HG02885 (cell line): ENCODE data around the gene INTS11.
"Not testable (repeated sequence)": the region's sequence is repeated elsewhere in the genome, so short reads cannot be mapped to it uniquely, and the experiment has no call there.

Experiments
- ATAC-seq: cut with Tn5 transposase; IDR thresholded peaks from one replicate; pipeline ENCODE4 v1.9.1; 2021; ENCODE audit warnings: mild to moderate bottlenecking; ENCODE audit not compliant: unreplicated experiment, poor library complexity

The INTS11 gene

GRCh38 chr1:1324524-1325287, at the start of gene INTS11, which contains the start of gene CPTP:
Gene INTS11, minus strand, starts transcription at chr1:1324660. Its CDS starts 52 bp downstream, at chr1:1324608.
Gene CPTP, plus strand, starts transcription at chr1:1324802. Its CDS starts 2,109 bp downstream, at chr1:1326911.
- ATAC-seq, result peak; percentile 79

- no peak for ATAC-seq
Observed at GRCh38 chr1:1373815-1374588, 49.5 kb upstream of the INTS11 start.

GRCh38 chr1:1373051-1373814, 48.8 kb upstream of the INTS11 start:
- no peak for ATAC-seq

- no peak for ATAC-seq
Observed at GRCh38 chr1:1371746-1372711, 47.6 kb upstream of the INTS11 start.

- no peak for ATAC-seq
Observed at GRCh38 chr1:1371364-1371745, 46.9 kb upstream of the INTS11 start.

- no peak for ATAC-seq
Observed at GRCh38 chr1:1370771-1371300, 46.4 kb upstream of the INTS11 start.

GRCh38 chr1:1370094-1370493, 45.6 kb upstream of the INTS11 start:
- ATAC-seq, result not testable (repeated sequence)

GRCh38 chr1:1367315-1367714, 42.9 kb upstream of the INTS11 start:
- no peak for ATAC-seq

GRCh38 chr1:1366699-1367066, 42.2 kb upstream of the INTS11 start:
- no peak for ATAC-seq

- ATAC-seq, result no peak
Observed at GRCh38 chr1:1365875-1366698, 41.6 kb upstream of the INTS11 start.

GRCh38 chr1:1364266-1364665, 39.8 kb upstream of the INTS11 start:
- ATAC-seq, result no peak

- ATAC-seq, result no peak
Observed at GRCh38 chr1:1361982-1362423, 37.5 kb upstream of the INTS11 start.

GRCh38 chr1:1361233-1361981, 36.9 kb upstream of the INTS11 start:
- no peak for ATAC-seq

GRCh38 chr1:1360506-1361169, 36.2 kb upstream of the INTS11 start:
- ATAC-seq, result no peak

GRCh38 chr1:1359664-1360468, 35.4 kb upstream of the INTS11 start:
- no peak for ATAC-seq

- no peak for ATAC-seq
Observed at GRCh38 chr1:1359308-1359663, 34.8 kb upstream of the INTS11 start.
